NCI-H1105 treated with DMSO at 0.1 percent for 48 hours (cell line): ENCODE data around the gene PER2.
"Not testable (repeated sequence)": the region's sequence is repeated elsewhere in the genome, so short reads cannot be mapped to it uniquely, and the experiment has no call there.

Source experiments
- DNase-seq: peaks from one replicate; lab custom pipeline; 2025; lab: John Stamatoyannopoulos, UW

PER2 gene

GRCh38 chr2:238288650-238289573 is 502 bp upstream of the PER2 start:
- peak; percentile 95 for DNase-seq

DNA sequence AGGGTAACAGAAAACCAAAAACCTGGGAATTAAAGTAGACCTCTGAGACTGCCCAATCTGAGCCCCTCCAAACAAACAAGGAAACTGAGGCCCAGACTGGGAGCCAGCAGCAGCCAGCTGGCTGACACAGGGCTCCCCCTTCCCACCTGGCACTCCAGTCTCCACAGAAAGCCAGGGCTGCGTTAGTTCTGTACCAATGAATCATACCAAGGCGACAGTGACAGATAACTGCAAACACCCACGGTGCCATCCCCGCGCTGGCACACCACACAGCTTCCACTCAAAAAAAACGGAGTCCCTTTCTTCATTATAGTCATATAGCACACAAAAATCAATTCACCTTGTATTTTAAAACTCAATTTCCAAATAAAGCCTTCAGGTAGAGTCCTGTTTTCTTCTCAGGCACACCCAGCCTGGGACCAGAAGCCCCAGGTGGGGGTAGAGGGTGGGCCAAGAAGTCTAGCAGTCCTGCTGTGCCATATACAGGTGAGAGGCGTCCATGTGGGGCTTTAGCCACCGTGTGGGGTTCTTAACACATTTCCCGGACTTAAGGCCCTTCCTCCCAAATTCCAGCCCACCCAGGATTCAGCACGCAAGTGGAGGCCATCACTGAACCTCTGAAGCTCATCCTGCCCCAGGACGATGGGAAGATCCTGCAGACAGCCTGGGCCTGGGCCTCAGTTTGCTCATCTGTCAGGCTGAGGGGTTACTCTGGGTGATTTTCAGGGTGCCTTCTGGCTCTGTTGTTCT is 1.2 kb downstream of the PER2 start:
- DNase-seq, result no peak

- DNase-seq, result no peak
Observed at GRCh38 chr2:238286551-238286950, 1.9 kb downstream of the PER2 start.

DNA sequence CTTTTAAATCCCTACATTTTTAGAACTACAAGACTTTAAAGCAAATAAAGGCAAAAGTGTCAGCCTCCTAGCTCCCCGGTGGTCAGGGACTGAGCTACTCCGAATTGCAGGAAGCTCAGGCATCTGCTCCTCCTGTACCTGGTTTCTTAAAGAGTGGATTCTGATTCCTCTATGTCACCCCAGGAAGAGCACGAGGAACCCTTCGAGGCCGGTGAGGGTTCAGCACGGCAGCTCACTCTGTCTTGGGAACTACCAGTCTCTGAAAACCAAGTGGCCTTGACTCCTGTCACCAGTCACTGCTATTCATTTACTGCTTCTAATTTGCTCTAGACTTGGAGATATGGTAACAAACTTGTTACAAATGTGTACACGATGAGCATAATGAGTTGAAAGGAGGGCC is 2.3 kb downstream of the PER2 start:
- DNase-seq, result no peak

DNA sequence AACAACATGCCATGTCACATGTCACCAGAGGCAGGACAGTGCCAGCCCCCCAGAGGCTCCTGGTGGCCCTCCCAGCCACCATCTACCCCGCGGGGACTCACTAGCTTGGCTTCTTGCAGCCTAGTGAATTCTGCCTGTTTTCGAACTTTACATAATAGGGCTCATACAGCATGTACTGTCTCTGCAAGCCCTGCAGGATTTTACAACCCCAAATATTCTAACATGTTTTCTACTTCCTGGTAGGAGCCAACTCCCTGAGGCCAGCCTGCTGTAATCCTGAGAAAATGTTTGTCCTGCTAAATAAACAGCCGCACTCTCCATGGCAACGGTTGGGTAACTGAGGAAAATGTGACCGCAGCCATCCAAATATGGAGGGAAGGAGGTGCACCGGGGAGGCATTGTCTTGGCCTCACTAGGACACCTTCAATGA is 2.7 kb downstream of the PER2 start:
- DNase-seq, result no peak

DNA sequence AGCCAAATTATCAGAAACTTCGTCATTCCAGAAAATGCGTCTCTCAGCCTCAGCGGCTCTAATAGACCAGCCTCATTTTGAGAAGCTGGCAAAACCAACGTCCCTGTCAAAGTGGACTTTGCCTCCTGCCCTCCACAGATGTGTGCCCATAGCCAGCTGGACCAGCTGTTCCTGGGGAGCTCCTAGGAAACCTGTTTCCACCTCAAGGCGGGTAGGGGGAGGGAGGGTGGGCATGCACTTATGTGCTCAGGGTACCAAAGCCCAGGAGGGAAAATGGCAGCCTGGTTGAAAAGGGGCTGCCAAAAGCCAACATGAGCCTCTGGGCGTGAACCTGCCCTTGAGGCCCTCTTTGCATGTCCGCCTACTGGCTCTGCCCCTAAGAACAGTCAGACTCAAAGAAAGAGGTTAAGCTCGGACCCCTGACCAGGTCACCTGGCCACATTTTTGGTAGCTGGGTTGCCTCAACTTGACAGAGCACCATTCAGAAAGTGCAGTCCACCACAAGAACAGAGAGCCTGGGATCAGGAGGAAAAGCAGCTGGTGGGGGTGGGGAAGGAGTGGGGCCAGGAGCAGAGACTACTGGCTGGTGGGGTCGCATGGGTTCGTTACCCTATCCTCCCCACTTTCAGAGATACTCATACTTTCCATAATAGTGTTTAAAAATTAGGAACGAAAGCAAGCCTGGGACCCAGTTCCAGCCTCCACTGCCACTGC is 3.5 kb downstream of the PER2 start:
- no peak for DNase-seq

- DNase-seq, result no peak
Observed at GRCh38 chr2:238282861-238283738, 5.3 kb downstream of the PER2 start.

GRCh38 chr2:238281826-238282480 is 6.5 kb downstream of the PER2 start:
- DNase-seq, result no peak

DNA sequence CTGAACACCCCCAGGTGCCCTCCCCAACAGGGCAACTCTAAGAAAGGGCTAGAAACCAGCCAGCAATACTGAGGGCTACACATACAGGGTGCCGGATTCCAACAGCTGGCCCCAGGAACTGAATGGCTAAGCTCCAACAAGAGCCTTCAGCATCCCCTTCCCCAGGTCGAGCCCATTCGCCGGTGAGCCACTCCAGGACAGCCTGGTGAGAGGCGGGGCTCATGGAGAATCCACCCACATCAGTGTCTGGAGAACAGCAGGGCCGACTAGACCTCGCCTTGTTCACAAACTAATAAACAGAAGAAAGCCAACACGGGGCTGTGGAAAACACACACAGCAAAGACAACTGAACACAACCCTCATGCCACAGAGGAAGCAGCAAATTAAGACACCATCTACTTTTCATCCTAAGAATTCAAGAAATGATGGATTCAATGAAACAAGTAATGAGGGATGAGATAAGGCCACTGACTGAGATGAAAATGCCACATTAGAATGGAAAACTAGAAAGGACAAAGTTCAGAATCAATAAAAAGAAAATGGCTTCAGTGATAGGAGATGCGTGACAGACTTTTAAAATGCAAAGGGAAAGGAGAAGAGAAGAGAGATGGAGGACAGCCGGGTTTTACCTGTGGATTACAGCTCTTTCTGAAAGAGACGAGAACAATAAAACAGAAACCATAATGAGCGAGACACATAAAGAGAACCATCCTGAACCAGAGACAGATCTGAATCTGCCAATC is 8.2 kb downstream of the PER2 start:
- DNase-seq, result no peak

GRCh38 chr2:238279324-238279682 is 9.1 kb downstream of the PER2 start:
- DNase-seq, result no peak

DNA sequence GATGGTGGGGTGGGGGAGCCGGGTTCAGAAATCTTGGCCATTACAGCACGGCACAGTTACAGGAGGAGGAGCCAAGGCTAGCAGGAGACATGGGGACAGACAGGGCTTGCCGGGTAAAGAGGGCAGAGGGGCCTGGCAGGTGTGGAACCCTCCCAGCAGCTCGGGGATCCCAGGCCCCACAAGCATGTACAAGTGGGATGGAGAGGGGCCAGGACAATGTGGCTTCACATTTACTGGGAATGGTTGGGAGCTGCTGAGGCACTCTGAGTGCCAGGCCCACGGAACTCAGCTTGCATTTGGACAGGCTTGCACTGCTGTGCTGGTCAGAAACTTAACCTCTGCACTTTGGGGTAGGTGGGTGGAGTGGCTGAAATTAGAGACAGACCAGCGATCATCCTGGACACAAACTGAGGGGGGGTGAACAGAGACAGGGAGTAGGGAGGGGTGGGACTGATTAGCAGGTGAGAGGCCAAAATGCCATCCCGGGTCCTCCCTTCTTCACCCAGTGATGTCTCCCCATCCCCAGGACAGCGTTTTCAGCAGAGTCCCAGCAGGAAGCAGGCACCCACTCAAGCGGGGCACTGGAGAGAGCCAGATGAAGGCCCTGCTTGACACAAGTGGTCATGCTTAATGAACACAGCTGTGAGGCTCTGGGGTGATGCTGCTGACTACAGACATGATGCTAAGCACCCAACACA is 9.6 kb downstream of the PER2 start:
- DNase-seq, result no peak

GRCh38 chr2:238277695-238278094 is 10.7 kb downstream of the PER2 start:
- DNase-seq, result no peak

DNA sequence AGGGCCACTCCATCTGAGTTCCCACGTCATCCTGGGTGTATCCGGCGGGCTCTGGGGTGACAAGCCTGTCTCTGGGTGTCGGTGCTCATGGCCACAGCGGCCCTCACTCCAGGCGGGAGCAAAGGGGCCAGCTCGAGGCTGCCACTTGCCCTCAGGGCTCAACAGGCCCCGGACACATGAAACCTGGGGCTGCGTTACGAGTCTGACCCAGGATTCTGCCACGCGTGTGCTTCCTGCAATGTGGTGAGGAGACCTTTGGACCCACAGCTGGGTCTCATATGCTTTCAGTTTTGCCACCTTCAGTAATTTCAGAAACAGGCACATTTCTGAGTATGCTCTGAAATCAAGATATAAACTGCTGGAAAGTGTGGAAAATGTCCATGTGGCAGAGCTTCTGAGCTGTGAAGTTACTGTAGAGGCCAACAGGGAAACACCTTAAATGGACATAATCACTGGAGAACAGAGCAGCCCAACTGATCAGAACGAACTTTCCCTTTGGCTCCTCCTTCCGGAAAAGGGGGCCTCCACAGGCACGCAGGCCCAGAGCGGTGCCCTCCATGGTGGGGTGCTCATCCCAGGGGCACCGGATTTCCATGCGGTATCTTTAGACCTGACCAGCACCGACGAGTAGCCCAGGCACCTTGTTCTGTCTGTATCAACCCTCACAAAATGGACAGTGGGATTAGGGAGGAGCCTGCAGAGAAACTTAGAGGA is 14.1 kb downstream of the PER2 start:
- DNase-seq, result no peak

- not testable (repeated sequence) for DNase-seq
Observed at GRCh38 chr2:238273433-238273832, 15.0 kb downstream of the PER2 start.

DNA sequence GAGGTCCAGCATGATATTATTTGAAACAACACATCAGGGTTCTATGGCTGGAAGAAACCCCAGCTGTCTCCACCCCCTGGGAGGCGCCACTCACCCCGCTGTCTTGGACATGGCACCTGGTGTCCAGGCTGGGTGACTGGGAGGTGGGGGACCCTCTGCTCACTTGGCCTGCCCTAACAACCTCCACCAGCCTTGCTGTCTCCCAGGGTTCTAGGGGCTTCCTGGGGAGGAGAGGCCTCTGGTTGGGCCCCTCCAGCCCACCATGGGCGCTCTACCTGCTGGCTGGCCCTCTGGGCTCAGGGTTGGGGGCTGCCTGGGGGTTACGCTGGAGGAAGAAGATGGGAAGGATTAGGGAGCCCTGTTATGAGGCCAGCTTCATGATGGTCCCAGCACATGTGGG is 16.3 kb downstream of the PER2 start:
- no peak for DNase-seq

DNA sequence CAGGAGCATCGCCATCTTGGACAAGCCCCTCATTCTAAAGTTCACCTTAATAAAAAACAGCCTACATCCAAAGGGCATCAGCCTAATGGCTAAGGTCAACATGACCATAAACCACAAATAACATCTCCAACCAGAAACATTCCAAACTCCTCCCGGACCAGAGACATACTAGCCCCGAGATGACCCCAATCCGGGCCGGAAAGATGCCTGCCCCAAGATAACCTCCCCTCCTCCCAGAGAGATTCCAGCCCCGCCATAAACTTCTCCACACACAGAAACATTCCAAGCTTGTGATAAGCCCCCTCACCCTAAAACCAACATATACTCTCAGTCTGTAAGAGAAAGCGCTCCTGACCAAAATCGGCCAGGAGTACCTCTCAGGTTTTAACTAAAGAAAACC is 16.7 kb downstream of the PER2 start:
- not testable (repeated sequence) for DNase-seq

DNA sequence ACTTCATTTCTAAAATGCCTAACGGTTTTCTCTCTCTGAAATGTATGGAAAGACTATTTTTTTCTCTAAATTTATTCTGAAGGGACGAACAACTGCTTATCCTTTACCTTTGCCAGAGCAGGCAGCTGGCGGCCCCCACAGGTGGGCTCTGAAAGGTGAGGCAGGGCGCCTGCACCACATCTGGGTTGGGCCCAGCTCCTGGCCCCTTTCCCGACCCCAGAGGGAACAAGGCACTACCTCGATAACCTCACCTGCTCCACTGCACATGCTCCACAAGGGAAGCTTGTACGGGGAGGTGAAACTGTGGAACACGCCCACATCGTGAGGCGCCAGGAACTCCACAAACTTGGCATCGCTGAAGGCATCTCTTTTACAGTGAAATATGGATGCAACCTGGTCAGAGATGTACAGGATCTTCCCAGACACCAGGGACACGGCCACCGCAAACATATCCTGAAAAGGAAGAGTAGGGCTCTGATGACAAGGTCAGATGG is 17.3 kb downstream of the PER2 start:
- DNase-seq, result no peak

- DNase-seq, result no peak
Observed at GRCh38 chr2:238270606-238271005, 17.8 kb downstream of the PER2 start.

DNA sequence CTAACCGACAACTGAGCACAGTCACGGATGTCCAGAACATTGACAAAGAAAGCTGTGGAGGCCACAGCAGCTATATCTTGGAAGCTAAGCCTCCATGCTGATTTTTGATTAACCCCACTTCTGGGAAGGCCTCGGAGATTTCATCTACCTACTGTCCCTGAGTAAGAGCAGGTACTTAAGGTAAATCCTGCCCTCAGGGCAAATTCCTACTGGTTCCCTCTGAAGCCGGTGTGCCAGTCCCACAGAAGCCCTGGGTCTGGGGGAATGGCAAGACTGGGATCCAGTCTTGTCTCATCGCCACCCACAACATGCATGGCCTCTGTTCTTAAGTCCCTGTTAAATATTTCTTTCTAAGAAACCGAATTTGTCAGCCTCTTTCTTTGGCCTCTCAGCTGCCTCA is 18.7 kb downstream of the PER2 start:
- DNase-seq, result no peak
